Kidney (tissue), 14 donors: ENCODE data around the gene SAMD3. TPM values are rescaled to one million over a fixed set of nuclear protein-coding genes. Genes with fewer than 3 reads are reported as not detected.

Experiments
- DNase-seq, 5 donors: peaks; one replicate each; pipeline ENCODE4 v3.0.0-alpha.2; 2013 to 2020
- FAIRE-seq: peaks from 2 replicates; lab custom pipeline; 2012; peaks lifted over from hg19 to GRCh38; lab: Jason Lieb, UNC
- H3K27ac ChIP-seq, 2 donors: one replicate each; pipeline ENCODE4 v1.7.0; 2013; ENCODE audit warnings: low read depth in 2 of 2, low read length in 2 of 2, inconsistent platforms in 1 of 2
- H3K27me3 ChIP-seq: one replicate; pipeline ENCODE4 v1.7.1; 2013; ENCODE audit warnings: low read length, inconsistent platforms; ENCODE audit not compliant: control insufficient read depth, insufficient read depth
- H3K36me3 ChIP-seq, 3 donors: one replicate each; pipeline versions ENCODE4 v1.7.0 to v1.7.1; 2013; ENCODE audit warnings: low read length in 3 of 3, control low read depth in 1 of 3, inconsistent platforms in 1 of 3; ENCODE audit not compliant: insufficient read depth in 3 of 3, control insufficient read depth in 2 of 3
- H3K4me1 ChIP-seq, 3 donors: one replicate each; pipeline versions ENCODE4 v1.7.0 to v1.7.1; 2013; ENCODE audit warnings: low read length in 3 of 3, inconsistent platforms in 1 of 3, low read depth in 1 of 3; ENCODE audit not compliant: control insufficient read depth in 2 of 3, insufficient read depth in 2 of 3
- H3K4me3 ChIP-seq, 3 donors: one replicate each; pipeline versions ENCODE4 v1.7.0 to v1.8.1; 2013; ENCODE audit warnings: low read length in 3 of 3, control low read depth in 1 of 3, inconsistent platforms in 1 of 3
- H3K9ac ChIP-seq, 3 donors: one replicate each; pipeline versions ENCODE4 v1.7.0 to v1.7.1; 2013; ENCODE audit warnings: low read length in 3 of 3, control low read depth in 1 of 3, inconsistent platforms in 1 of 3
- H3K9me3 ChIP-seq, 3 donors: one replicate each; pipeline versions ENCODE4 v1.7.0 to v1.7.1; 2013; ENCODE audit warnings: low read length in 3 of 3, control low read depth in 1 of 3, inconsistent platforms in 1 of 3; ENCODE audit not compliant: control insufficient read depth in 2 of 3, insufficient read depth in 1 of 3
- intact Hi-C: fragments of 100-400 bp; cut with DNase I; formaldehyde crosslinking; loops from one replicate; pipeline ENCODE4 v1.11.1; 2022
- polyA plus RNA-seq: library from polyadenylated mRNA; stranded (reverse); fragments of 350-450 nt; fragmentation: Illumina TruSeq; extraction: RNeasy Lipid Tissue Mini Kit (QIAGEN cat#74804); gene quantifications from one replicate; pipeline ENCODE4 v1.2.3, GENCODE V29; 2014; ENCODE audit warnings: low read depth, low replicate concordance; ENCODE audit not compliant: insufficient read depth
- total RNA-seq: library from RNA; stranded (reverse); fragmentation: NEBNext Ultra II Directional; extraction: Animal tissue kit (Norgen Biotek cat#: 25700); gene quantifications from one replicate; pipeline ENCODE4 v1.2.1, GENCODE V29; 2021
- TF ChIP-seq, protein P1 (sequence below): IDR thresholded peaks from 3 replicates; pipeline ENCODE4 v1.5.1; 2012; ENCODE audit warnings: mild to moderate bottlenecking, moderate library complexity, borderline replicate concordance; ENCODE audit not compliant: insufficient read depth; ENCODE audit errors: extremely low read depth
- donor health status: control.
- donor health status: control.
- donor health status: control.
- donor health status: control.
- donor health status: control.
- donor health status: DM: yes; HTN: yes; CAD: no.
- donor health status: Normal renal cell carcinoma (clear cell type).

Gene SAMD3
- total and polyA plus RNA-seq, 2 donors from 2014 or later = 1.1 to 3.5 TPM

DNA sequence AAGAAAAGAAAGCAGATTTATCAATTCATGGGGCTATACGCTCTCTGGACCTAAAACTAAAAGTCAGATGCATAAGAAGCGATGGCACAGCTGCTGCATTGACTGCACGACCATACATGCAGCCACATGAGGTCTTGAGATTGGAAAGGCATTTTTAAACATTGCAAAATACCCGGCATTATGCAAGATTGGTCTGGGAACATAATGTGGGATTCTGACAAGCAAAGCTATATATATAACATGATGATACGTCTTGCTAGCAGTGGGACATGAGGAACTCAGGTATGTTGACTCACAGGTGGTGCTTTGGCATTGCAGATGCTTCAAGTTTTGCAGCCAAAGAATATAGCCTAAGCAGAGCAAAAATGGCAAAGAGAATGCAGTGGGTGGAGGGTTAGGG is 55.1 kb downstream of the SAMD3 start:
- Histone ChIP-seq H3K27ac (no peak overlapping the region), H3K4me1 (no peaks in the 10 kb centered on the region), H3K27me3 (no peaks in the 10 kb centered on the region), H3K9ac (no peak overlapping the region), H3K4me3 (no peak overlapping the region), H3K9me3 (no peaks in the 10 kb centered on the region), H3K36me3 (no peaks in the 10 kb centered on the region)
- DNase-seq = no peak
- intact Hi-C loops = no loop called here
- TF ChIP-seq, protein P1, sequence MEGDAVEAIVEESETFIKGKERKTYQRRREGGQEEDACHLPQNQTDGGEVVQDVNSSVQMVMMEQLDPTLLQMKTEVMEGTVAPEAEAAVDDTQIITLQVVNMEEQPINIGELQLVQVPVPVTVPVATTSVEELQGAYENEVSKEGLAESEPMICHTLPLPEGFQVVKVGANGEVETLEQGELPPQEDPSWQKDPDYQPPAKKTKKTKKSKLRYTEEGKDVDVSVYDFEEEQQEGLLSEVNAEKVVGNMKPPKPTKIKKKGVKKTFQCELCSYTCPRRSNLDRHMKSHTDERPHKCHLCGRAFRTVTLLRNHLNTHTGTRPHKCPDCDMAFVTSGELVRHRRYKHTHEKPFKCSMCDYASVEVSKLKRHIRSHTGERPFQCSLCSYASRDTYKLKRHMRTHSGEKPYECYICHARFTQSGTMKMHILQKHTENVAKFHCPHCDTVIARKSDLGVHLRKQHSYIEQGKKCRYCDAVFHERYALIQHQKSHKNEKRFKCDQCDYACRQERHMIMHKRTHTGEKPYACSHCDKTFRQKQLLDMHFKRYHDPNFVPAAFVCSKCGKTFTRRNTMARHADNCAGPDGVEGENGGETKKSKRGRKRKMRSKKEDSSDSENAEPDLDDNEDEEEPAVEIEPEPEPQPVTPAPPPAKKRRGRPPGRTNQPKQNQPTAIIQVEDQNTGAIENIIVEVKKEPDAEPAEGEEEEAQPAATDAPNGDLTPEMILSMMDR = no peak
- no peak for FAIRE-seq

DNA sequence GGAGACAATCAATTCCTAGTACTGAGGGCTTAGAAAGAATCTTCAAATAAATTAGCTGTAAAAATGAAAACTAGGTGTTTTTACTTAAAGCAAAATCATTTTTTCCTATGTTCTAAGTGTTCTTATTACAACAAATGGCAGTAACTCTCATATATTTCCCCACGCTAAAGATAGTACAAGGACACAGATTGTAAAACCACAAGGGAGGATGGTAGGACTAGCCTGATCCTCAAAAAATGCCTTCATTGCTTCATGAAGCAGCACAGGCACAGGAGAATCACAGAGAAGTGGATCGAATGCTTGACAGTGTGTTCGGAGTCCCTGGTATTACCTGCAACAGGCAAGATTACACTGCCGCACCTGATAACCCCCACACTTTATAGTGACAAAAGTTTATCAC is 58.5 kb downstream of the SAMD3 start:
- FAIRE-seq = no peak
- TF ChIP-seq, protein P1 = no peak
- H3K4me1 ChIP-seq = peaks cover 0 to 2% (median 0%) of the 10 kb centered on the region in 3 donors
- no peaks in the 10 kb centered on the region for H3K27me3 ChIP-seq
- H3K4me3 ChIP-seq = no peak overlapping the region
- no peak for DNase-seq
- intact Hi-C loops = no loop called here
- no peaks in the 10 kb centered on the region for H3K9me3 ChIP-seq
- H3K36me3 ChIP-seq = no peaks in the 10 kb centered on the region
- H3K27ac ChIP-seq = no peak overlapping the region
- no peak overlapping the region for H3K9ac ChIP-seq

DNA sequence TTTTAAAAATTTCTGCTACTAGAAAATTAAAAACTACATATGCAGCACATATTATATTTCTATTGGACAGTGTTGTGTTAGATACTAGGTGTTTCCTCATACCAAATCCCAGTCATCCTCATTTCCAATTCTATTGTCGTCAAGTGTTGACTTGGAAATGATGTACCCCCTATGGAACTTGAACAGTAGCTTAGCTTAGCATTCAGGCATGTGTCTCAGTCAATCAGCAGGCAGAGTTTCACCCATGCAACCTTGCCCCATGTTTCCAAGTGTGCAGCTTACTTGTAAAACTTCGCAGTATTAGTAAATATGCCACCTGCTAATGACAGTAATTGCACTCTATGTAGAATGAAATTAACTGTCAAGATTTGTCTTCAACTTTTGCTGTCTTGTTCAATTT is 59.5 kb downstream of the SAMD3 start:
- TF ChIP-seq, protein P1 = no peak
- Histone ChIP-seq H3K9me3 (no peaks in the 10 kb centered on the region), H3K27me3 (no peaks in the 10 kb centered on the region), H3K9ac (no peak overlapping the region), H3K4me3 (no peak overlapping the region), H3K4me1 (peaks cover 0 to 2% (median 0%) of the 10 kb centered on the region in 3 donors), H3K27ac (no peak overlapping the region), H3K36me3 (no peaks in the 10 kb centered on the region)
- no peak for DNase-seq
- intact Hi-C loops = no loop called here
- no peak for FAIRE-seq

DNA sequence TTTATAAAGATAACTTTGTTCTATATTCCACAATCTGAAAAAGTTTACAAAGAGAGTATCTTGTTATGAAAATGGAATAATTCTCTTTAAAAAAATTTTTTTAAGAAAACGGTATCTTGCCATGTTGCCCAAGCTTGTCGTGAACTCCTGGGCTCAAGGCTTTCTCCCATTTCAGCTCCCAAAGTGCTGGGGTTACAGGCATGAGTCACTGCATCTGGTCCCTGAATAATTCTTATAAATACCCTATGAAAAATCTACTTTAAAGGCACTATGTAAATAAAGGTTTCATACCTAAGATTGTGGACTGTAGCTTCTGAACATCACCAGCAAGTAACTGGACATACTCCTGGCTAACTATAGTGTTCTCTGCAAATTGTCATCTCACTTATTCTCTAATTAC is 60.3 kb downstream of the SAMD3 start:
- DNase-seq = no peak
- no peak for FAIRE-seq
- Histone ChIP-seq H3K4me1 (peaks cover 0 to 2% (median 0%) of the 10 kb centered on the region in 3 donors), H3K27ac (no peak overlapping the region), H3K27me3 (no peaks in the 10 kb centered on the region), H3K4me3 (no peak overlapping the region), H3K9ac (no peak overlapping the region), H3K9me3 (no peaks in the 10 kb centered on the region), H3K36me3 (no peaks in the 10 kb centered on the region)
- intact Hi-C loops = no loop called here
- TF ChIP-seq, protein P1 = no peak
